GM19239 (cell line): Measurements from ENCODE around the gene MARCHF5.
"Not testable (repeated sequence)": the region's sequence is repeated elsewhere in the genome, so short reads cannot be mapped to it uniquely, and the experiment has no call there.

Experiments
- DNase-seq: peaks from one replicate; pipeline ENCODE4 v3.0.0; 2011; ENCODE audit warnings: low spot score; ENCODE audit not compliant: insufficient read length
- FAIRE-seq: peaks from 2 replicates; lab custom pipeline; 2011; peaks lifted over from hg19 to GRCh38; lab: Jason Lieb, UNC

The MARCHF5 gene

DNA sequence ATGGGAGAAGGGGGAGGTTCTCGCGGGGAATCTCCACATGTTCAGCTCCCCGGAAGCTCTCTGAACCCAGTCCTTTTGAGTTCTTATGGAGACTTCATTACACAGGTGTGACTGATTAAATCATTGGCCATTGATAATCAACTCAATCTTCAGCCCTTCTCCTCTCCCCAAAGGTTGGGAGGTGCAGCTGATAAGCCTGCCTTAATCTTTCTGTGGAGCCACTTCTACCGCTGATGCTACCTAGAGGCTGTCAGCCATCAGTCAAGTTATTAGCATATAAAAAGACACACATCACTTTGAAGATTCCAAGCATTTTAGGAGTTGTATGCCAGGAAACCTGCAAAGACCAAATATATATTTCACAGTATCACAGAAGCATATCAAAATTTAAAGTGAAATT, 91.7 kb downstream of the MARCHF5 start:
- no peak for DNase-seq
- no peak for FAIRE-seq

DNA sequence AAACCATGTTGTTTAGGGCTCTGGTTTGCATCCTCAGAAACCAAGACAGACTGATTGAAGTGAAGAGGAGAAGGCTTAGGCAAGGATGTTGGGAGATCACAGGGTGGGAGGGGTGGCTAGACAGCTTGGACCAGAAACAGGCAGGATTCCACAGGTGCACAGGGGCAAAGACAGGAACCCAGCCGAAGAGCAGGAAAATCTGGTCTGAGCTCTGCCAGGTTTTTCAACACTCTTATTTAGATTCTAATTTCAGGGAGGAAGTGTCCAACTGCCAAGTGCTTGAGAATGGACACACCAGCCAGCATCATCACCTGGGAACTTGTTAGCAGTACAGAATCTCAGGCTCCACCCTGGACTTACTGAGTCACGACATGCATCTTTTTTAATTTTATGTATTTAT, 93.8 kb downstream of the MARCHF5 start:
- DNase-seq (no peak), FAIRE-seq (no peak)

DNA sequence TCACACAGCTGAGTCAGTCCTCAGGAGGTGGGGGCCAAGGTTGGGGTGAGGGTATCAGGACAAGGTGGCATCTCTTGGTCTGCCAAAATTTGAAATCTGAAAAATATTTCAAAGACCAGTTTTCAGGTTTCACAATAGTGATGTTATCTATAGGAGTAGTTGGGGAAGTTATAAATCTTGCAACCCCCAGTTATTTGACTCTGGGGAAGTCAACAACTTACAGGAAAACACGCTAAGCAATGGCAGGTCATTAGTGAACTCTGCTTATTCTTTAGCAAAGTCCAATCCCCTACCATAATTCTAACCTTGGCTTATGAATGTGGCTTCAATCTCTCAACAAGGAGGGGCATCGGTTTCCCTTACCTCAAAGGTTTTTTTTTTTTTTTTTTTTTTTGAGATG, 94.9 kb downstream of the MARCHF5 start:
- no peak for DNase-seq
- FAIRE-seq, result no peak

DNA sequence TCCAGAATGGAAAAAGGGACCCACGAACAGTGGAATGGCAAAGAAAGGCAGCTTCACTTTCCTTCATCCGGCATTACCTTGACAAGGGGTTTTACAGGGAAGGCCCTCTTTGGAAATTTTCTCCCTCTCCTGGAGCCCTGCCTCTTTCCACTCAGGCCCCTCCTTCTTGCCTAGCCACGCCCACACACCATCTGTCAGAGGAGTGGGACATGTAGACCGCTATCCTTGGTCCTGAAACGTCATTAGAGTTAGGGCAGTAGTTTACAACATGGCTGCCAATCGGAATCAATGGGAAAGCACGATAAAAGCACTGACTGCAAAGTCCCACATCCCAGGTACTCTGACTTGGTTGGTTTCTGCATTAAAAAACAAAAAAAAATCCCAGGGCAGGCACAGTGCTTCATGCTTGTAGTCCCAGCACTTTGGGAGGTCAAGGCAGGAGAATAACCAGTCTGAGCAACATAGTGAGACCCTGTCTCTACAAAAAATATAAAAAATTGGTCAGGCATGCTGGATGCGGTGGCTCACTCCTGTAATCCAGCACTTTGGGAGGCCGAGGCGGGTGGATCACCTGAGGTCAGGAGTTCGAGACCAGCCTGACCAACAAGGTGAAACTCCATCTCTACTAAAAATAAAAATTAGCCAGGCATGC, 96.4 kb downstream of the MARCHF5 start:
- FAIRE-seq (no peak), DNase-seq (no peak)

DNA sequence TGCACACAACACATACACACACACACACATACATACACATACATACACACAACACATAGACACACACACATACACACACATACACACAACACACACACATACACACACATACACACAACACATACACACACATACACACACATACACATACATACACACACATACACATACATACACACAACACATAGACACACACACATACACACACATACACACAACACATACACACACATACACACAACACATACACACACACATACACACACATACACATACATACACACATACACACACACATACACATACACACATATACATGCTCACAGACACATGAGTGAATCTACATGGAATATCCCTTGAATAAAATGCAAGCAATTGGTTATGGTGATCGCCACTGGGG, 102.2 kb downstream of the MARCHF5 start:
- not testable (repeated sequence) for DNase-seq, FAIRE-seq

DNA sequence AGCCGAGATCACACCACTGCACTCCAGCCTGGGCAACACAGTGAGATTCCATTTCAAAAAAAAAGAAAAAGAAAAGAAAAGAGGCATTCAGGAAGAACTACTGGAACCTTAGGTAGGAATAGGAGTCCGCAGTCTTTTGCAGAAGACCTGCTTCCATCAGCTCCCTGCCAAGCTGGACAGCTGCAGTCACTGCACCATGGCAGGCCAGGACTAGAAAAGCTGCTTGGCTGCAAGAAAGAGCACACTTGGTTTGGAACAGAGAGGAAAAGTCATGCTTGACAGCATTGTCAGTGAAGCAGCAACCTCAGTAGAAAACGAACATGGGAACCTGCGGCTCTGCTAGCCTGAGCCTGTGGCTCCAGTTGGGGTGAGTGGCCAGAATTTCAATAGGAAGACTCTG, 104.3 kb downstream of the MARCHF5 start:
- FAIRE-seq (no peak), DNase-seq (no peak)

DNA sequence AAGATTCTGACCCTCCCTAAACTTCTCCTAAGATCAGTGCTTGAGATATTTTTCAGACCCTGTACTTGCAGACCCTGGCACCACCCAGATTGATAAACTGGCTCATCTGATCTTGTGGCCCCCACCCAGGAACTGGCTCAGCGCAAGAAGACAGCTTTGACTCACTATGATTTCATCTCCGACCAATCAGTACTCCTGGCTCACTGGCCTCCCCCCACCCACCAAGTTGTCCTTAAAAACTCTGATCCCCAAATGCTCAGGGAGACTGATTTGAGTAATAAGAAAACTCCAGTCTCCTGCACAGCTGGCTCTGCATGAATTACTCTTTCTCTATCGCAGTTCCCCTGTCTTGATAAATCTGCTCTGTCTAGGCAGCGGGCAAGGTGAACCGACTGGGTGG, 111.3 kb downstream of the MARCHF5 start:
- DNase-seq, FAIRE-seq: not testable (repeated sequence)
